Right lung (tissue), 10 donors: ENCODE results near the gene GABPB2. TPM values are rescaled to one million over a fixed set of nuclear protein-coding genes. Genes with fewer than 3 reads are reported as not detected.

Experiments used
- DNase-seq, 2 donors: peaks; one replicate each; pipeline ENCODE4 v3.0.0-alpha.2; 2013
- long read RNA-seq, 8 donors: transcript quantifications; one replicate each; lab custom pipeline, GENCODE V29; 2026
- polyA plus RNA-seq, 5 donors: library from polyadenylated mRNA; unstranded; fragments of 120-200 nt; gene quantifications; one replicate each; pipeline versions ENCODE4 v1.2.1 to v1.2.3, GENCODE V29; 2013; ENCODE audit warnings: inconsistent platforms in 1 of 5, low replicate concordance in 1 of 5; ENCODE audit not compliant: insufficient read length in 5 of 5, insufficient read depth in 1 of 5

The GABPB2 gene
- 10 to 100 TPM in 4 of 5 donors, 1 to 10 TPM in 1; 8.2 to 13.5 (median 10.9) TPM for polyA plus RNA-seq
- long read RNA-seq, donor 1, full-length matches to known transcripts = 1 of 1 reads
- long read RNA-seq, donor 1, partial matches to known transcripts = 0 of 1 reads
- long read RNA-seq, donor 1, other reads (novel, unspliced or antisense) = 0 of 1 reads
- long read RNA-seq, donor 2, partial matches to known transcripts = 13 of 13 reads
- long read RNA-seq, donor 2, other reads (novel, unspliced or antisense) = 0 of 13 reads
- long read RNA-seq, donor 3, full-length matches to known transcripts = 1 of 1 reads
- long read RNA-seq, donor 3, partial matches to known transcripts = 0 of 1 reads
- long read RNA-seq, donor 3, other reads (novel, unspliced or antisense) = 0 of 1 reads
- long read RNA-seq, donor 4 = 0 reads
- long read RNA-seq, donor 5, partial matches to known transcripts = 0 of 1 reads
- long read RNA-seq, donor 5, other reads (novel, unspliced or antisense) = 0 of 1 reads
- long read RNA-seq, donor 6, full-length matches to known transcripts = 1 of 31 reads
- long read RNA-seq, donor 6, partial matches to known transcripts = 30 of 31 reads
- long read RNA-seq, donor 6, other reads (novel, unspliced or antisense) = 0 of 31 reads
- long read RNA-seq, donor 7, partial matches to known transcripts = 9 of 9 reads
- long read RNA-seq, donor 7, other reads (novel, unspliced or antisense) = 0 of 9 reads
- long read RNA-seq, donor 8 = 0 reads

DNA sequence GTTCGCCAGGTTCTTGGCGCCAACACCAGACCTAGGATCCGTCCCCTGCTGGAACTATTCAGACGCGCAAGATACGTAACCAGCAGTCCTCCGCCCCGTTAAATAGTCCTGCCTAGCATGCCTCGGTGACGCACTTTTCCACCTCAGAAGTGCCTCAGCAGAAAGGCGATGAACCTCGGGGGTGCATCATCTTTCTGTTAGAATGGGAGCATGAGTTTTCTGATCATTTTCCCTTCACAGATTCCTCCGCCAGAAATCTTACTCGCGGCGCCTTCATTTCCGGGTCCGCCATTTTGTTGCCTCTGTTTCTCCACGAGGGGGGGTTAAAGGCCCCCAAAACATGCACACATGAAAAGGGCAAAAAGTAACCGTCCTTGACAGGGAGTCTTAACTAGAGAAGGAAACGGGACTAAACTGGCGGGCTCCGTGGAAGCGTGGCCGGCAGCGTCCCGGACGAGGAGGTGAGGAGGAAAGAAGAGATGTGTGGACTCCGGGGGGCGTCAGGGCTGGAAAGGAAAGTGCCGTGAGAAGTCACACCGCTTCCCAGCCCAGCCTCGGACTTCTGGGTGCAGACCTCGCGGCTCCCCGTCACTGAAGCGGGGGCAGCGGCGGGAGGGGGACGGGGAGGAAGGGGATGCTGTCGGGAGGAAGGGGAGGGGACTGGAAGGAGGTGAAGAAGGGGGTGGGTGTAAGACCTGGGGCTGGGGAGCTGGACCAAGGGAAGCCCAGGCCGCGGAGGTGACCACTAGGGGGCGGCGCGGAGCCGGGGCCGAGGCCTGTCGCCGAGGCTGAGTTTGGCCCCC, at the start of gene GABPB2:
TSS of gene GABPB2 (plus strand) at position 288 of the 803 bp plus-strand sequence. CDS start 17,429 bp downstream, outside the sequence.
- peak; percentile 96 to 97 for DNase-seq

GRCh38 chr1:151024540-151025146, 45.9 kb upstream of the GABPB2 start:
- DNase-seq = peak in 1 of 2 donors; percentile 49

GRCh38 chr1:151026460-151026859, 44.1 kb upstream of the GABPB2 start:
- no peak for DNase-seq

DNA sequence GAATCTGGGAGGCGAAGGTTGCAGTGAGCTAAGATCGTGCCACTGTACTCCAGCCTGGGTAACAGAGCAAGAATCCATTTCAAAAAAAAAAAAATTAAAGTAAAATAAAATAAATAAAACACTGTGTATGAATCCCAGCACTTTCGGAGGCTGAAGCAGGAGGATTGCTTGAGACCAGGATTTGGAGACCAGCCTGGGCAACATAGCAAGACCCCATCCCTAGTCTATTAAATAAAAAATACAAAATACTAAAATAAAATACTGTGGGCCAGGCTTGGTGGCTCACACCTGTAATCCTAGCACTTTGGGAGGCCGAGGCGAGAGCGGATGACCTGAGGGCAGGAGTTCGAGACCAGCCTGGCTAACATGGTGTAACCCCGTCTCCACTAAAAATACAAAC, 38.4 kb upstream of the GABPB2 start:
- DNase-seq = no peak

DNA sequence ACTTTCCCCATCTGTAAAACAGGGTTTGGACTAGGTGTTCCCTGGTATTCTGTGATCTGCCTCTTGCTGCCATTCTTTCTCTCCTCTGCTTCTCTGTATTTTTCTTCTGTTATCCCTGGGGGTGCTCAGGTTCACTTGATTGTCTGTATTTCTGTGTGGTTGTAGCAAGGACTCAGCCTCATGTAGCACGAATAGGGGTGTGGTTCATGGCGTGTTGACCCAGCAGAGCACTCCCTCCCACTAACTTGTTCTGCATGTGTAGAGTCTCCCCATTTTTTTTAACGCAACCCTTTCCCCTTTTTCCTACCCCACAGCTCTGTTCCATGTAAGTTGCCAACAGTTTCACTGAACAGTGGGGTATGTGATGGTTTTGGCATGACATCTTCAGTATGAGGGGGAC, 35.4 kb upstream of the GABPB2 start:
- DNase-seq = no peak

- DNase-seq = no peak
These were observed 34.2 kb upstream of the GABPB2 start, which contains the start of gene BNIPL for GRCh38 chr1:151036356-151036755. Gene BNIPL (plus strand): TSS chr1:151036586. CDS start chr1:151036726, 140 bp downstream.

DNA sequence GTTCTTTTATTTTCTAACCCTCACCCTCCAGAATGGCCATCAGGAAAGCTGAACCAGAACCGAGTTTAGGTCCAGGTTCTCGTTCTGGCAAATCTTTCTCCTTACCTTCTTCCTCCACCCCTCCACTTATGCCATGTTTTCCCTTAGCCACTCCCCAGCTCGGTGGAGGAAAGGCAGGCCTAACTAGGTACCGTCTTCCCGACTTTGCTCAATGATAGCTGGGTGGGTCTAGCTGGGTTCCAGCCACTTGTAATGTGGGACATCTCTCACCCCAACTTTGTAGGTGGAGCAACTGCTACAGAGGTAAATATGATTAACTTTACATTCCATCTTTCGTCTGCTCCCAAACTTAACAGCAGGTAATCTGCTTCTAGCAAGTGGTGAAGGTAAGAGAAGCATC, 33.5 kb upstream of the GABPB2 start:
- DNase-seq = no peak

DNA sequence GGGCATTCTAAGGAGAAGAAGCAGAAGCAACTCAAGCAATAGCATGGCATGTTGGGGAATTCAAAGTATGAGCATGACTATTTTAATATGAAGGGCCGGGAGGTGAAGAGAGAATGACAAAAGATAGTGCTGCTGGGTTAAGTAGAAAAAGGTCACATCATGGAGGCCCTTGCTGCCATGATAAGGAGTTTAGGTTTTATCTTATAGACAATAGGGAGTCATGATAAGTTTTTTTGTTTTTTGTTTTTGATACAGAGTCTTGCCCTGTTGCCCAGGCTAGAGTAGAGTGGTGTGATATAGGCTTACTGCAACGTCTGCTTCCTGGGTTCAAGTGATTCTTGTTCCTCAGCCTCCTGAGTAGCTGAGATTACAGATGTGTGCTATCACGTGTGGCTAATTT, 31.0 kb upstream of the GABPB2 start:
- no peak for DNase-seq

- DNase-seq = no peak
These were observed 27.4 kb upstream of the GABPB2 start for GRCh38 chr1:151043163-151043562.

DNA sequence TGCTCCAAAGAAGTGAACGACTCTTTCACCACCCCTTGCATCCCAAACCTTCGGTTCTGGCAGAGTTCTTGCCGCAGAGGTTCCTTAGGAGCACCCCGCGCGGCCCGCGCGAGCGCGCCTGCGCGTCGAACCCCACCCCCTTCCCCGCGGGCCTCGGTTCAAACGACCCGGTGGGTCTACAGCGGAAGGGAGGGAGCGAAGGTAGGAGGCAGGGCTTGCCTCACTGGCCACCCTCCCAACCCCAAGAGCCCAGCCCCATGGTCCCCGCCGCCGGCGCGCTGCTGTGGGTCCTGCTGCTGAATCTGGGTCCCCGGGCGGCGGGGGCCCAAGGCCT, 23.0 kb upstream of the GABPB2 start, which contains the start of gene C1orf56:
TSS of gene C1orf56 (plus strand) at position 161 of the 334 bp plus-strand sequence. CDS start at position 258, 97 bp downstream.
- peak; percentile 76 to 79 for DNase-seq

DNA sequence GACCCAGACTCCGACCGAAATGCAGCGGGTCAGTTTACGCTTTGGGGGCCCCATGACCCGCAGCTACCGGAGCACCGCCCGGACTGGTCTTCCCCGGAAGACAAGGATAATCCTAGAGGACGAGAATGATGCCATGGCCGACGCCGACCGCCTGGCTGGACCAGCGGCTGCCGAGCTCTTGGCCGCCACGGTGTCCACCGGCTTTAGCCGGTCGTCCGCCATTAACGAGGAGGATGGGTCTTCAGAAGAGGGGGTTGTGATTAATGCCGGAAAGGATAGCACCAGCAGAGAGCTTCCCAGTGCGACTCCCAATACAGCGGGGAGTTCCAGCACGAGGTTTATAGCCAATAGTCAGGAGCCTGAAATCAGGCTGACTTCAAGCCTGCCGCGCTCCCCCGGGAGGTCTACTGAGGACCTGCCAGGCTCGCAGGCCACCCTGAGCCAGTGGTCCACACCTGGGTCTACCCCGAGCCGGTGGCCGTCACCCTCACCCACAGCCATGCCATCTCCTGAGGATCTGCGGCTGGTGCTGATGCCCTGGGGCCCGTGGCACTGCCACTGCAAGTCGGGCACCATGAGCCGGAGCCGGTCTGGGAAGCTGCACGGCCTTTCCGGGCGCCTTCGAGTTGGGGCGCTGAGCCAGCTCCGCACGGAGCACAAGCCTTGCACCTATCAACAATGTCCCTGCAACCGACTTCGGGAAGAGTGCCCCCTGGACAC, 22.5 kb upstream of the GABPB2 start:
- DNase-seq = peak; percentile 65 to 66

- DNase-seq = no peak
These were observed 21.9 kb upstream of the GABPB2 start for GRCh38 chr1:151048645-151049032.

GRCh38 chr1:151049458-151049857, 21.1 kb upstream of the GABPB2 start:
- DNase-seq = no peak

GRCh38 chr1:151050051-151050688, 20.4 kb upstream of the GABPB2 start:
- no peak for DNase-seq

DNA sequence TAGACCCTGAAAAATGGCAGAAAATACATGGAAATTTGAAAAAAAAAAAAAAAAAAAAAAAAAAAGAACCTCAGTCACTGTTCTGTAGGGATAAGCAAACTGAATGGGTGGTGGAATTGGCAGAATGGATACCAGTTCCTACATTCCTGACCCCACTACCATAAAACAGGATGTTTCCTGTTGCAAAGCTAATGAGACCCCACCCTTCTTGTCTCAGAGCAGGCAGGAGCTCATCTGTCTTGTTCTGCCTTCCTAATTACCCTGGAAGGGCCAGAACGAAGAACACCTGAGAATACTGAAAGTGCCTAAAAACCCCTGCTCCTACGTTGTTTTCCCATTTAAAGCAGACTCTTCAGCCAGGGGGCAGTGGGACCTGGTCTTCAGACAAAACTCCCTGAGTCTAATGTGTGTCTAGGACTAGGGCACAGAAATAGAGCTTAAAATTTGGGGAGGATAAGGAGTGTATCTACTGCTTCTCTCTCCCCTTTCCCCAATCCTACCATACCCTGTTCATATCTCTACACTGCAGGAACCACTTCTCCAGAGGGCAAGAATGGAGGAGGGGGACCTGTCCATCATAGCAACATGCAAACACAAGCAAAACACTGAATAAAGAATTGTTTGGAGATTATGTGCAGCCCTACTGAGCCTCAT, 19.1 kb upstream of the GABPB2 start:
- DNase-seq = no peak

DNA sequence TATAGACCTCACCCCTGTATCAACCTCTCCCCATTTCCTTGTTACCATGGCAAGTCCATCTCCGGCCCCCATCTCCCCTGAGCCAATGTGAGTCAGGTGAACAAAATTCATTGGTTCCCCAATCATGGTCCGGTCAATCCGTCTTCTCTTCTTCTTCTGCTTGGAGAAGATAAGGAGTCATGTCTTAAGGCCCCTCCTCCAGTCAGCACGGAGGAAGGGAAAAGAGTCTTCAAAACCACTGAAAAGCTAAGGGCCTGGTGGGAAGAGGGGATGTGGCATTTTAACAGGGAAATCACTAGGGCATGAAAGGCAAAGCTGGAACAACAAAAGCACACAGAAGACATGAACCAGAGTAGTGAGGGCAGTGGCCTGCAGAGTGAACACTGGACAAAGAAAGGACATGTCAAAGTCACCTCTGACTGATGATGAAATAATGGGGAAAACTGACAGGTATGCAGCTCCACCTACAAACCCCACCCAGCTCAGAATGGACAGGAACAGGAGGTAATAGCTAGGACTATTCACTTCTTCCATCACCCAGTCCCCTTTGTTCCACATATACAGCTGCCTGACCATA, 15.5 kb upstream of the GABPB2 start:
- DNase-seq = no peak

DNA sequence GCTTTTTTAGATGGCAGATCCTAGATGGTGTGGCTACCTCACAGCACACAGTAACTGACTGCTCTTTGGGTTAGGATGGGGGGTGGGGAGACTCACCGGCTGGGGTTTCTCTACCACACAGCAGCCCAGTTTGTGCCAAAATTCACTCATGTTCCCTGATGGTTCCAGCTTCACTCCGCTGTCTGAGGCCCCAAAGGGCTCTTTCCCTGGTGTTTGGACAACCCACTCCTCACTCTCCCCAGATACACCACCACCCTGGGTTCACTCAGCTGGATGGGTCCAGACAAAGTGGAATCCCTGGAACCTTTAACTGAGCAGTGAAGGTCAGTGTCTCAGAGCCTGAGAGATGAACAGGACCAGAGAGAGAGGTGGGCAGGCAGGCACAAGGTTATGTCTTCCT, 15.0 kb upstream of the GABPB2 start:
- no peak for DNase-seq

DNA sequence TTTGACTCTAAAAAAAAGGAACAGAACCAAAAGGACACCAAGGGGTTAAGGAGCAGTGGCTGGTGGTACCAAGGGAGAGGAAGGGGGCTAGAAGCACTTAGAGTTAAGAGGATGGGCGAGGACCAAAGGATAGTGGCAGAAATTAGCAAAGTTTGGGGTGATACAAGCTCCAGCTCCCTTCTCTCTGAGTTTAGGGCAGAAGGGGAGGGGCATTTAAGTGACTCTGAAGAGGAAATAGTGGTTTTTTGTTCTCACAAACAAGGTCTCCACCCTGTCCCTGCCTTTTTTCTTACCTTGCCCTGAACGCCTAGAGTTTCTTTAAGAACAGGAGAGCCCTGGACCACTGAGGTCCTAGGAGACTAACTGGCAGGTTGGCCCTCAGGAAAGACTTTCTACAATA, 14.4 kb upstream of the GABPB2 start:
- DNase-seq = no peak

DNA sequence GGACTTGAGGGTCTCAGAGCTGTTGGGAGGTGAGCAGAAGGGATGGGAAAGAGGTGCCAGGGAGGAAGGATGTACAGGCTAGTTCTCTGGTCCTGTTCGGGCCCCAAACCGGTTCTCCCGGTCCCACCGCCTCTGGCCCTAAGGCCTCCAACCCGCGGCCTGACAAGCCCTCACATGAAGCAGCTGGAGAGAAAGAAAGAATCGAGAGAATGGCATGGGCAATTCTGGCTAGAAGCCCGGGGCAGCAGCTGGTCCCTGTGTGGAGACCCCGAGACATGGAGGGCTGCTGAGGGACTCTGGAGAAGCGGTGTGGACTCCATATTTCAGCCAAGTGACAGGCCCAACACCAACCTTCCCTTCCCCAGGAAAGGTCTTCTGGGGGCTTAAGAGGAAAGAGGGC, 11.9 kb upstream of the GABPB2 start:
- peak; percentile 64 to 68 for DNase-seq
